ENCODE data around the gene KCNN3. TPM values are rescaled to one million over a fixed set of nuclear protein-coding genes. Genes with fewer than 3 reads are reported as not detected.

The KCNN3 gene
- total RNA-seq, 2 donors from 2014 or later = 3.9 to 4.4 TPM

DNA sequence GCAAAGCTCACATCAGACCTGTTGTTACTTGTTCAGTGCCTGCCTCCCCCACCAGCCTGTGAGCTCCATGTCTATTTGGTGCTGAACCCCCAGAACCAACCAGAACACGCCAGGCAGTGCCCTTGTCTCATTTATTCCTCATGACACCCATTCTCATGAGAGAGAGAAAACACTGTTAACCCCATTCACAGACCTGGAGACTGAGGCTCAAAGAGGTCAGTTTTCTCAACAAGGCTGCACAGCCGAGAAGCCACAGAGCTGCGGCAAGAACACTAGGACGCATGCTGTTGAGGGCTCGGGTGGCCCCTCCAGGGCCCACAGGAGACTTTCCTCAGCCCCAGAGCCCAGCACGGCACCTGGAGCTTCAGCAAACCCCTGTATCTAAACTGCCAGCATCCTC lies 13.1 kb downstream of the KCNN3 start:
- H3K4me3 ChIP-seq = no peak overlapping the region
- no peaks in the 10 kb centered on the region for H3K9me3 ChIP-seq
- H3K36me3 ChIP-seq = no peaks in the 10 kb centered on the region
- H3K4me1 ChIP-seq = no peaks in the 10 kb centered on the region
- no peaks in the 10 kb centered on the region for H3K27me3 ChIP-seq
- H3K27ac ChIP-seq = no peak overlapping the region
- DNase-seq (ENCODE audit: low spot score) = no peak
- TF ChIP-seq, protein P1, sequence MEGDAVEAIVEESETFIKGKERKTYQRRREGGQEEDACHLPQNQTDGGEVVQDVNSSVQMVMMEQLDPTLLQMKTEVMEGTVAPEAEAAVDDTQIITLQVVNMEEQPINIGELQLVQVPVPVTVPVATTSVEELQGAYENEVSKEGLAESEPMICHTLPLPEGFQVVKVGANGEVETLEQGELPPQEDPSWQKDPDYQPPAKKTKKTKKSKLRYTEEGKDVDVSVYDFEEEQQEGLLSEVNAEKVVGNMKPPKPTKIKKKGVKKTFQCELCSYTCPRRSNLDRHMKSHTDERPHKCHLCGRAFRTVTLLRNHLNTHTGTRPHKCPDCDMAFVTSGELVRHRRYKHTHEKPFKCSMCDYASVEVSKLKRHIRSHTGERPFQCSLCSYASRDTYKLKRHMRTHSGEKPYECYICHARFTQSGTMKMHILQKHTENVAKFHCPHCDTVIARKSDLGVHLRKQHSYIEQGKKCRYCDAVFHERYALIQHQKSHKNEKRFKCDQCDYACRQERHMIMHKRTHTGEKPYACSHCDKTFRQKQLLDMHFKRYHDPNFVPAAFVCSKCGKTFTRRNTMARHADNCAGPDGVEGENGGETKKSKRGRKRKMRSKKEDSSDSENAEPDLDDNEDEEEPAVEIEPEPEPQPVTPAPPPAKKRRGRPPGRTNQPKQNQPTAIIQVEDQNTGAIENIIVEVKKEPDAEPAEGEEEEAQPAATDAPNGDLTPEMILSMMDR (IDR thresholded peaks at IDR 0.05) = no peak

DNA sequence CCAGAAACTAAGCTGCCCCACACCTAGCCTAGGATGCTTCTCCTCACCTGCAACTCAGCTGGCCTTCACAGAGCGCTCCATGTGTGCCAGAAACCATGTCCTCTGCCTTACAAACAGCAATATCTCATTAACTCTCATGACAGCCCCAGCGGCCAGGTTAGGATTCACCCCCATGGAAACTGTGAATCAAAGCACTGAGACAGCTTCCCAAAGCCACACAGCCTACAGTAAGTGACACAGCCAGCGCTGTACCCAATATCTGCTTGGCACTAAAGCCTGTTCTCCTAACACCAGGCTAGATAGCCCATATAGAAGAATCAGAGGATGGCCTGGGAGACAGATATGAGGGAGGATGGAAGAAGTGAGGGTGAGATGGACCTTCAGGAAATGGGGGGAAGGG lies 13.5 kb downstream of the KCNN3 start:
- H3K27ac ChIP-seq = no peak overlapping the region
- no peaks in the 10 kb centered on the region for H3K4me1 ChIP-seq
- DNase-seq (ENCODE audit: low spot score) = no peak
- no peak overlapping the region for H3K4me3 ChIP-seq
- H3K27me3 ChIP-seq = no peaks in the 10 kb centered on the region
- TF ChIP-seq, protein P1 (IDR thresholded peaks at IDR 0.05) = no peak
- H3K36me3 ChIP-seq = no peaks in the 10 kb centered on the region
- H3K9me3 ChIP-seq = no peaks in the 10 kb centered on the region

DNA sequence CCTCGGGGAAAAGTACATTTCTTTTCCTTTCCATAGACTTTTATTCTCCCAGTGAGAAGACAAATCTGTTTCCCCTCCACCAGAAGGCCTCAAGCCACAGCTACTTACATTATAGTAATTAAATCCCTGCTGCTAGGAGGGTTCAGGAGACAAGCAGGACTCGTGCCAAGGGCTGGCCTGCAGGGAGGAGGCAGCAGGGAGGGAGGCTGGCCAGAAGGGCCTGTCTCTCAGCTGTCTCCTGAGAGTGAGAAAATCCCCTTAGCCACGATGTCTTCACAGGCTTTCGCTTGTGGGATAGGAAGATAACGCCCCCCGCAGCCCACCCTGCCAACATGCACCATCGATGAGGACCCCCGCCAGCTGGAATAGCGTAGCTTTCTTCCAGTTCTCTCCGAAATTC lies 14.0 kb downstream of the KCNN3 start:
- no peak overlapping the region for H3K4me3 ChIP-seq
- H3K27ac ChIP-seq = no peak overlapping the region
- no peaks in the 10 kb centered on the region for H3K36me3 ChIP-seq
- H3K27me3 ChIP-seq = no peaks in the 10 kb centered on the region
- DNase-seq (ENCODE audit: low spot score) = no peak
- TF ChIP-seq, protein P1 (IDR thresholded peaks at IDR 0.05) = no peak
- H3K9me3 ChIP-seq = no peaks in the 10 kb centered on the region
- H3K4me1 ChIP-seq = no peaks in the 10 kb centered on the region

DNA sequence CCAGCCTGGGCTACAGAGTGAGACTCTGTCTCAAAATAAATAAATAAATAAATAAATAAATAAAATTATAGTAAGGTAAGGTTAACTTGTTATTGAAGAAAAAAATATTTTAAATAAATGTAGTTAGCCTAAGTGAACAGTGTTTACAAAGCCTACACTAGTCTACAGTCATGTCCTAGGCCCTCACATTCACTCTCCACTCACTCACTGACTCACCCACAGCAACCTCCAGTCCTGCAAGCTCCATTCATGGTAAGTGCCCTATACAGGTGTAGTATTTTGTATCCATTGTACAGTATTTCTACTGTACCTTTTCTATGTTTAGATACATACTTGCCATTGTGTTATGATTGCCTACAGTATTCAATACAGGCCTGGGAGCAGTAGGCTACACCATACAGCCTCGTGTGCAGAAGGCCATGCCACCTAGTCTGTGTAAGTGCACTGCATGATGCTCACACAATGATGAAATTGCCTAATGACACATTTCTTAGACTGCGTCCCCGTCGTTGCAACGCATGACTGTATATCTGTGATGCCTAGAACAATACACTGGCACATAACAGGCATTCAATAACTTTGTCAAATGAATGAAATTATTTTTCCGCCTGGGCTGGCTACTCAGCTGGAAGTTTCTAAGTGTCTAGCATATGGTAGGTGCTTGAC lies 14.8 kb downstream of the KCNN3 start:
- no peaks in the 10 kb centered on the region for H3K9me3 ChIP-seq
- no peak overlapping the region for H3K4me3 ChIP-seq
- no peaks in the 10 kb centered on the region for H3K27me3 ChIP-seq
- H3K27ac ChIP-seq = no peak overlapping the region
- DNase-seq (ENCODE audit: low spot score) = no peak
- H3K4me1 ChIP-seq = no peaks in the 10 kb centered on the region
- H3K36me3 ChIP-seq = no peaks in the 10 kb centered on the region
- TF ChIP-seq, protein P1 (IDR thresholded peaks at IDR 0.05) = no peak

DNA sequence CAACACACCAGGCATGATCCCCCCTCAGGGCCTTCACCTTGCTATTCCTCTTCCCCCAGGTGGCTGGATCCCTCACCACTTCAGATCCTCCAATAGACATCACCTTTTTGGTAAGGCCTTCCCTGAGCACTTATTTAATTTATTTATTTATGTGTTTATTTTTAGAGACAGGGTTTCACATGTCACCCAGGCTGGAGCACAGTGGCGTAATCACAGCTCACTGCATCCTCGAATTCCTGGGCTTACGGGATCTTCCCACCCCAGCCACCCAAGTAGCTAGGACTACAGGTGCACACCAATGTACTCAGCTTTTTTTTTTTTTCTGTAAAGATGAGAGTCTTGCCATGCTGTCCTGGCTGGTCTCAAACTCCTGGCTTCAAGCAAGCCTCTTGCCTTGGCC lies 17.2 kb downstream of the KCNN3 start:
- TF ChIP-seq, protein P1 (IDR thresholded peaks at IDR 0.05) = no peak
- Histone ChIP-seq H3K27me3 (no peaks in the 10 kb centered on the region), H3K9me3 (no peaks in the 10 kb centered on the region), H3K4me1 (peaks cover 0 to 6% of the 10 kb centered on the region in 2 donors), H3K27ac (no peak overlapping the region), H3K4me3 (no peak overlapping the region), H3K36me3 (no peaks in the 10 kb centered on the region)
- no peak for DNase-seq (ENCODE audit: low spot score)
